PC-3 (cell line): Measurements from ENCODE around the gene LINC01488.

Source experiments
- EZH2 ChIP-seq: fragments of 300-600 bp; sonication (generic); IDR thresholded peaks from one replicate; pipeline ENCODE4 v1.6.1; 2017; ENCODE audit warnings: antibody characterized with exemption, mild to moderate bottlenecking, low read length; ENCODE audit not compliant: unreplicated experiment
- EZH2phosphoT487 ChIP-seq: fragments of 300-600 bp; sonication (generic); IDR thresholded peaks from 2 replicates; pipeline ENCODE4 v1.6.1; 2018; ENCODE audit warnings: mild to moderate bottlenecking, antibody characterized with exemption, low read length, borderline replicate concordance
- TF ChIP-seq, protein P1 (sequence below): fragments of 300-600 bp; sonication (generic); conservative IDR thresholded peaks from 2 replicates; pipeline ENCODE4 v1.5.1; 2017; ENCODE audit warnings: antibody characterized with exemption, low read depth, mild to moderate bottlenecking, low read length

DNA sequence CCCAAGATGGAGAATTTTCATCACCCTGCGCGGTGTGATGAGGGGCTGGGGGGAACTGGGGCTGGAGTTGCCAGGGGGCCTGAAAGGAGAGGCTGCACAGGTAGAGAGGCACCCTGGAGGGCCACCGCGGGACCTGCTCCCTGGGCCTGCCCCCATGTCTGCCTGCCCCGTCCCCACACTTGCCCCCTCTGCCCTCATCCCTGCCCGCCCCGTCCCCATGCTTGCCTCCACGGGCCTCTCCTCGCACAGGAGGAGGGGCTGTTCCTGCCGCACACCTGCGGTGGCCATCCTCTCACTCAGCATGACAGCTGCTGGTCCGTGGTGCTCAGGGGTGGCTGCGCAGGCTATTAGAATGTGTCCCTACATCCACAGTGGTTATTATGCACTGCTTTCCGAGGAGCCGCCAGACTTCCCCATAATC is 43.5 kb downstream of the LINC01488 start:
- TF ChIP-seq EZH2 (no peak), EZH2phosphoT487 (no peak)
- TF ChIP-seq, protein P1, sequence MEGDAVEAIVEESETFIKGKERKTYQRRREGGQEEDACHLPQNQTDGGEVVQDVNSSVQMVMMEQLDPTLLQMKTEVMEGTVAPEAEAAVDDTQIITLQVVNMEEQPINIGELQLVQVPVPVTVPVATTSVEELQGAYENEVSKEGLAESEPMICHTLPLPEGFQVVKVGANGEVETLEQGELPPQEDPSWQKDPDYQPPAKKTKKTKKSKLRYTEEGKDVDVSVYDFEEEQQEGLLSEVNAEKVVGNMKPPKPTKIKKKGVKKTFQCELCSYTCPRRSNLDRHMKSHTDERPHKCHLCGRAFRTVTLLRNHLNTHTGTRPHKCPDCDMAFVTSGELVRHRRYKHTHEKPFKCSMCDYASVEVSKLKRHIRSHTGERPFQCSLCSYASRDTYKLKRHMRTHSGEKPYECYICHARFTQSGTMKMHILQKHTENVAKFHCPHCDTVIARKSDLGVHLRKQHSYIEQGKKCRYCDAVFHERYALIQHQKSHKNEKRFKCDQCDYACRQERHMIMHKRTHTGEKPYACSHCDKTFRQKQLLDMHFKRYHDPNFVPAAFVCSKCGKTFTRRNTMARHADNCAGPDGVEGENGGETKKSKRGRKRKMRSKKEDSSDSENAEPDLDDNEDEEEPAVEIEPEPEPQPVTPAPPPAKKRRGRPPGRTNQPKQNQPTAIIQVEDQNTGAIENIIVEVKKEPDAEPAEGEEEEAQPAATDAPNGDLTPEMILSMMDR, result no peak
